Erythroblast (primary cell): ENCODE measurements around the gene CFAP157.
"Not testable (repeated sequence)": the region's sequence is repeated elsewhere in the genome, so short reads cannot be mapped to it uniquely, and the experiment has no call there.

ENCODE experiments used
- GATA1 ChIP-seq: IDR thresholded peaks from 2 replicates; pipeline ENCODE4 v1.6.1; 2011; ENCODE audit warnings: low read depth, mild to moderate bottlenecking, control low read depth, low read length, moderate library complexity
- POLR2A ChIP-seq: IDR thresholded peaks from 2 replicates; pipeline ENCODE4 v1.6.1; 2011; ENCODE audit warnings: mild to moderate bottlenecking, low read length

GRCh38 chr9:127756776-127757175, 50.0 kb downstream of the CFAP157 start:
- not testable (repeated sequence) for TF ChIP-seq POLR2A, GATA1
